IMR-90 (cell line): ENCODE measurements around the gene PEX5L. TPM values are rescaled to one million over a fixed set of nuclear protein-coding genes. Genes with fewer than 3 reads are reported as not detected.

Experiments used
- ATAC-seq: fragments of 200-7000 bp; cut with Tn5 transposase; 2 replicates; pipeline ENCODE4 v1.9.1; 2020; ENCODE audit warnings: low read depth, mild to moderate bottlenecking, moderate library complexity
- BruUV-seq: library from RNA; stranded (reverse); fragments of 400-500 nt; replicated peaks from 2 replicates; lab custom pipeline; 2021; lab: Mats Ljungman, UMichigan
- CTCF ChIA-PET: fragments of 300-600 bp; formaldehyde crosslinking; extraction: SDS; loops from one replicate; lab custom pipeline; 2021; ENCODE audit warnings: antibody characterized with exemption; lab: Yijun Ruan, JAX
- POLR2A ChIA-PET: fragments of 300-600 bp; sonication (Branson Sonifier 250); formaldehyde crosslinking; loops from one replicate; lab custom pipeline; 2022; ENCODE audit warnings: antibody characterized with exemption; ENCODE audit not compliant: unreplicated experiment; lab: Charles Lee
- DNase-seq: peaks from one replicate; pipeline ENCODE4 v3.0.0; 2013
- H2AFZ ChIP-seq: replicated peaks from 2 replicates; pipeline ENCODE3; 2013; ENCODE audit warnings: low read length, mild to moderate bottlenecking; ENCODE audit not compliant: poor library complexity
- H2AK5ac ChIP-seq: 2 replicates; pipeline ENCODE4 v1.6.1; 2013; ENCODE audit warnings: low read depth, low read length, inconsistent platforms
- H2AK9ac ChIP-seq: replicated peaks from 2 replicates; pipeline ENCODE3; 2013; ENCODE audit warnings: mild to moderate bottlenecking, low read depth, low read length, moderate library complexity; ENCODE audit not compliant: poor library complexity
- H2BK120ac ChIP-seq: 2 replicates; pipeline ENCODE4 v1.6.1; 2013; ENCODE audit warnings: low read depth, low read length, inconsistent platforms
- H2BK15ac ChIP-seq: 3 replicates; pipeline ENCODE4 v1.6.1; 2013; ENCODE audit warnings: low read depth, low read length, inconsistent platforms
- H2BK20ac ChIP-seq: 2 replicates; pipeline ENCODE4 v1.6.1; 2013; ENCODE audit warnings: low read depth, mild to moderate bottlenecking, inconsistent platforms, low read length, moderate library complexity
- H2BK5ac ChIP-seq: 2 replicates; pipeline ENCODE4 v1.6.1; 2013; ENCODE audit warnings: mild to moderate bottlenecking, low read depth, low read length, inconsistent platforms; ENCODE audit not compliant: poor library complexity, severe bottlenecking
- H3K14ac ChIP-seq: replicated peaks from 2 replicates; pipeline ENCODE4 v1.6.1; 2013; ENCODE audit warnings: low read depth, low read length, inconsistent platforms
- H3K18ac ChIP-seq: 2 replicates; pipeline ENCODE4 v1.6.1; 2013; ENCODE audit warnings: low read depth, low read length, control low read depth
- H3K23ac ChIP-seq: 2 replicates; pipeline ENCODE4 v1.6.1; 2013; ENCODE audit warnings: low read depth, low read length, inconsistent platforms
- H3K27ac ChIP-seq: 2 replicates; pipeline ENCODE4 v1.5.1; 2013; ENCODE audit warnings: mild to moderate bottlenecking, control low read depth, low read length; ENCODE audit not compliant: insufficient read depth
- H3K27me3 ChIP-seq: 2 replicates; pipeline ENCODE4 v1.6.1; 2013; ENCODE audit warnings: low read length; ENCODE audit not compliant: control insufficient read depth, insufficient read depth
- H3K36me3 ChIP-seq: 2 replicates; pipeline ENCODE4 v1.6.1; 2013; ENCODE audit warnings: low read length, mixed read lengths; ENCODE audit not compliant: control insufficient read depth, insufficient read depth
- H3K4ac ChIP-seq: 2 replicates; pipeline ENCODE4 v1.6.1; 2013; ENCODE audit warnings: low read depth, low read length, inconsistent platforms
- H3K4me1 ChIP-seq: 2 replicates; pipeline ENCODE4 v1.6.1; 2013; ENCODE audit warnings: low read length, mixed read lengths; ENCODE audit not compliant: control insufficient read depth, insufficient read depth
- H3K4me2 ChIP-seq: 2 replicates; pipeline ENCODE4 v1.6.1; 2013; ENCODE audit warnings: low read depth, mild to moderate bottlenecking, control low read depth, low read length, moderate library complexity
- H3K4me3 ChIP-seq: 2 replicates; pipeline ENCODE4 v1.5.1; 2013; ENCODE audit warnings: low read depth, mild to moderate bottlenecking, control low read depth, low read length, moderate library complexity; ENCODE audit not compliant: insufficient read depth
- H3K56ac ChIP-seq: 2 replicates; pipeline ENCODE4 v1.6.1; 2013; ENCODE audit warnings: low read length, inconsistent platforms; ENCODE audit not compliant: insufficient read depth; ENCODE audit errors: extremely low read depth
- H3K79me1 ChIP-seq, 2 experiments: 2 replicates each; pipeline ENCODE4 v1.6.1; 2013; ENCODE audit warnings: low read length in 2 of 2, inconsistent platforms in 1 of 2, low read depth in 1 of 2
- H3K9ac ChIP-seq: 2 replicates; pipeline ENCODE4 v1.6.1; 2013; ENCODE audit warnings: low read depth, low read length, control low read depth
- H3K9me1 ChIP-seq: 2 replicates; pipeline ENCODE4 v1.6.1; 2013; ENCODE audit warnings: low read length, inconsistent platforms; ENCODE audit not compliant: insufficient read depth
- H3K9me3 ChIP-seq: 2 replicates; pipeline ENCODE4 v1.6.1; 2013; ENCODE audit warnings: low read length; ENCODE audit not compliant: control insufficient read depth, insufficient read depth
- H4K20me1 ChIP-seq: 2 replicates; pipeline ENCODE4 v1.6.1; 2013; ENCODE audit warnings: low read length, inconsistent platforms; ENCODE audit not compliant: insufficient read depth
- H4K5ac ChIP-seq: 2 replicates; pipeline ENCODE4 v1.6.1; 2013; ENCODE audit warnings: mild to moderate bottlenecking, low read depth, low read length, control low read depth
- H4K8ac ChIP-seq, 2 experiments: 2 replicates each; pipeline ENCODE4 v1.6.1; 2013; ENCODE audit warnings: low read depth in 2 of 2, low read length in 2 of 2, control low read depth in 1 of 2, inconsistent platforms in 1 of 2
- H4K91ac ChIP-seq: 2 replicates; pipeline ENCODE4 v1.6.1; 2013; ENCODE audit warnings: low read depth, low read length, inconsistent platforms; ENCODE audit not compliant: insufficient read depth
- CEBPB ChIP-seq: IDR thresholded peaks from 2 replicates; pipeline ENCODE4 v1.6.1; 2012; ENCODE audit warnings: low read depth, low read length, improper control_type of control experiment
- CHD1 ChIP-seq: IDR thresholded peaks from 2 replicates; pipeline ENCODE4 v1.6.1; 2012; ENCODE audit warnings: low read depth, low read length, improper control_type of control experiment
- MAFK ChIP-seq: IDR thresholded peaks from 2 replicates; pipeline ENCODE4 v1.6.1; 2012; ENCODE audit warnings: low read depth, low read length, improper control_type of control experiment
- MAZ ChIP-seq: IDR thresholded peaks from 2 replicates; pipeline ENCODE4 v1.6.1; 2012; ENCODE audit warnings: low read depth, mild to moderate bottlenecking, low read length, improper control_type of control experiment, moderate library complexity, borderline replicate concordance
- MXI1 ChIP-seq: IDR thresholded peaks from 2 replicates; pipeline ENCODE4 v1.6.1; 2012; ENCODE audit warnings: low read depth, mild to moderate bottlenecking, low read length, moderate library complexity, borderline replicate concordance
- NFE2L2 ChIP-seq: fragments of 150-350 bp; IDR thresholded peaks from 2 replicates; pipeline ENCODE4 v1.6.1; 2016; ENCODE audit warnings: low read depth, mild to moderate bottlenecking, low read length
- POLR2A ChIP-seq: IDR thresholded peaks from 2 replicates; pipeline ENCODE4 v1.6.1; 2012; ENCODE audit warnings: mild to moderate bottlenecking, low read depth, low read length
- RAD21 ChIP-seq: IDR thresholded peaks from 2 replicates; pipeline ENCODE4 v1.6.1; 2012; ENCODE audit warnings: low read length, improper control_type of control experiment
- RCOR1 ChIP-seq: IDR thresholded peaks from 2 replicates; pipeline ENCODE4 v1.6.1; 2012; ENCODE audit warnings: mild to moderate bottlenecking, low read length, improper control_type of control experiment; ENCODE audit not compliant: insufficient replicate concordance
- SMC3 ChIP-seq: fragments of 150-350 bp; IDR thresholded peaks from 2 replicates; pipeline ENCODE4 v1.6.1; 2016; ENCODE audit warnings: low read depth, mild to moderate bottlenecking, antibody characterized with exemption, low read length, moderate library complexity
- WGBS, 2 experiments: methylation state at CpG; one replicate each; pipeline versions ENCODE4 v1.1.5 to v1.1.7; 2013; ENCODE audit warnings: missing lambda C conversion rate in 2 of 2; ENCODE audit not compliant: insufficient read length in 1 of 2; ENCODE audit errors: extremely low coverage in 2 of 2; 5-methylcytosine and 5-hydroxymethylcytosine counted together
- dilution Hi-C: fragments of 300-500 bp; cut with HindIII; formaldehyde crosslinking; loops from one replicate; pipeline ENCODE4 v1.14.3; 2018; ENCODE audit warnings: low sequenced_read_pairs; ENCODE audit not compliant: unreplicated experiment
- in situ Hi-C: fragments of 300-500 bp; cut with MboI; formaldehyde crosslinking; loops from 3 replicates; pipeline ENCODE4 v1.14.3; 2019; ENCODE audit warnings: low sequenced_read_pairs, inconsistent platforms, mixed read lengths
- intact Hi-C: fragments of 100-400 bp; cut with micrococcal nuclease; formaldehyde crosslinking; loops from 2 replicates; pipeline ENCODE4 v1.10.0; 2022
- polyA plus RNA-seq, 3 experiments: library from polyadenylated mRNA; depleted of rRNA; stranded (reverse); fragments of >200 nt; gene quantifications; 2 replicates each; pipeline ENCODE4 v1.2.3, GENCODE V29; 2012; ENCODE audit warnings: low replicate concordance in 1 of 3
- total RNA-seq: library from RNA; depleted of rRNA; stranded (reverse); fragments of >200 nt; gene quantifications from 2 replicates; pipeline ENCODE4 v1.2.3, GENCODE V29; 2012
- TF ChIP-seq, protein P1 (sequence below): conservative IDR thresholded peaks from 2 replicates; pipeline ENCODE4 v1.5.1; 2012; ENCODE audit warnings: mild to moderate bottlenecking, low read depth, low read length, improper control_type of control experiment
- TF ChIP-seq, protein P2 (sequence below): fragments of 150-350 bp; IDR thresholded peaks from 2 replicates; pipeline ENCODE4 v1.6.1; 2017; ENCODE audit warnings: mild to moderate bottlenecking, antibody characterized with exemption, low read length, low read depth

PEX5L gene
- total and polyA plus RNA-seq, 2 of the 4 experiments (the other 2 are of a cell fraction) = not detected

DNA sequence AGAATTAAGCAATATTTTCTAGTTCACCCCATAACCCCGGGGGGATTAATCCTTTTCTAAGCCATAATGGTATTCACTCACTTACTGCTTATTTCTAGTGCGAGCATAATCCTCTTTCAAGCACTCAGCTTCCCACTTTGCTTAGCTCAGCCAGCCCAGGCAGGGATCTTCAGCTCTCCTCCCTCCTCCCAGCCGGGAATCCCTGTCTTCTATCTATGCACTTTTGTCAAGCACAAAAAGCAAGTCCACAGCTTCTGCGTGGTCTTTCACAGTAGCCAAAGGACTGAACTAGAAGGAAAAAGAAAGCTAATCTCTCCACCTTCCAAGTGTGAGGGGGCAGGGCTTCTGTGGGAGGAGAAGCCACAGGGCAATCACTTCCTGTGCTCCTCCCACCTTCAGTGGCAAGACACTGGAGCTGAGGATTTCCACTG, 62.8 kb downstream of the PEX5L start:
- BruUV-seq = no TSS peak
- Histone ChIP-seq H3K4ac (no peak overlapping the region), H3K9ac (no peak overlapping the region), H4K91ac (no peak overlapping the region), H4K5ac (no peak overlapping the region), H4K20me1 (no peaks in the 10 kb centered on the region), H2BK20ac (no peak overlapping the region), H3K36me3 (no peaks in the 10 kb centered on the region), H3K9me3 (no peaks in the 10 kb centered on the region), H2AK5ac (no peak overlapping the region), H2AFZ (no peak overlapping the region), H3K4me3 (no peak overlapping the region), H3K79me1 (no peaks in the 10 kb centered on the region), H3K18ac (no peak overlapping the region), H2AK9ac (no peak overlapping the region), H3K14ac (no peak overlapping the region), H2BK15ac (no peak overlapping the region), H3K9me1 (no peaks in the 10 kb centered on the region), H3K23ac (no peak overlapping the region), H3K27ac (no peak overlapping the region), H2BK120ac (no peak overlapping the region), H3K56ac (no peak overlapping the region), H3K27me3 (no peaks in the 10 kb centered on the region), H3K4me1 (no peaks in the 10 kb centered on the region), H4K8ac (no peak overlapping the region), H3K4me2 (no peak overlapping the region), H2BK5ac (no peak overlapping the region)
- TF ChIP-seq CHD1 (no peak), CEBPB (no peak), SMC3 (no peak), POLR2A (no peak), MAZ (no peak), MXI1 (no peak), RAD21 (no peak), RCOR1 (no peak), NFE2L2 (no peak), MAFK (no peak)
- TF ChIP-seq, protein P1, sequence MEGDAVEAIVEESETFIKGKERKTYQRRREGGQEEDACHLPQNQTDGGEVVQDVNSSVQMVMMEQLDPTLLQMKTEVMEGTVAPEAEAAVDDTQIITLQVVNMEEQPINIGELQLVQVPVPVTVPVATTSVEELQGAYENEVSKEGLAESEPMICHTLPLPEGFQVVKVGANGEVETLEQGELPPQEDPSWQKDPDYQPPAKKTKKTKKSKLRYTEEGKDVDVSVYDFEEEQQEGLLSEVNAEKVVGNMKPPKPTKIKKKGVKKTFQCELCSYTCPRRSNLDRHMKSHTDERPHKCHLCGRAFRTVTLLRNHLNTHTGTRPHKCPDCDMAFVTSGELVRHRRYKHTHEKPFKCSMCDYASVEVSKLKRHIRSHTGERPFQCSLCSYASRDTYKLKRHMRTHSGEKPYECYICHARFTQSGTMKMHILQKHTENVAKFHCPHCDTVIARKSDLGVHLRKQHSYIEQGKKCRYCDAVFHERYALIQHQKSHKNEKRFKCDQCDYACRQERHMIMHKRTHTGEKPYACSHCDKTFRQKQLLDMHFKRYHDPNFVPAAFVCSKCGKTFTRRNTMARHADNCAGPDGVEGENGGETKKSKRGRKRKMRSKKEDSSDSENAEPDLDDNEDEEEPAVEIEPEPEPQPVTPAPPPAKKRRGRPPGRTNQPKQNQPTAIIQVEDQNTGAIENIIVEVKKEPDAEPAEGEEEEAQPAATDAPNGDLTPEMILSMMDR = no peak
- TF ChIP-seq, protein P2, sequence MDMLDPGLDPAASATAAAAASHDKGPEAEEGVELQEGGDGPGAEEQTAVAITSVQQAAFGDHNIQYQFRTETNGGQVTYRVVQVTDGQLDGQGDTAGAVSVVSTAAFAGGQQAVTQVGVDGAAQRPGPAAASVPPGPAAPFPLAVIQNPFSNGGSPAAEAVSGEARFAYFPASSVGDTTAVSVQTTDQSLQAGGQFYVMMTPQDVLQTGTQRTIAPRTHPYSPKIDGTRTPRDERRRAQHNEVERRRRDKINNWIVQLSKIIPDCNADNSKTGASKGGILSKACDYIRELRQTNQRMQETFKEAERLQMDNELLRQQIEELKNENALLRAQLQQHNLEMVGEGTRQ = no peak
- ATAC-seq = no peak
- intact Hi-C loops (no loop called here), in situ Hi-C loops (no loop called here), dilution Hi-C loops (no loop called here)
- 20% methylated on average over 1 of the region's 4 CpGs; no CpG with 5 or more reads in 1 of the 2 experiments for WGBS, 2 experiments
- ChIA-PET CTCF (interaction anchor here (1.1 kb wide), 1 partner anchor 45 kb away, joined by 3 read pairs; no protein-coding TSS in a partner anchor), POLR2A (no interaction called here)
- no peak for DNase-seq
